Activated CD4-positive, alpha-beta T cell treated with anti-CD3 and anti-CD28 coated beads, Interleukin-2, amount 50 U/mL, for 24 hours (primary cell): ENCODE results near the gene INTS3.
"Not testable (repeated sequence)": the region's sequence is repeated elsewhere in the genome, so short reads cannot be mapped to it uniquely, and the experiment has no call there.

ENCODE experiments used
- DNase-seq, 2 donors: peaks; one replicate each; pipeline ENCODE4 v3.0.0-alpha.2; 2020; ENCODE audit warnings: low read depth in 1 of 2, low spot score in 1 of 2

INTS3 gene

DNA sequence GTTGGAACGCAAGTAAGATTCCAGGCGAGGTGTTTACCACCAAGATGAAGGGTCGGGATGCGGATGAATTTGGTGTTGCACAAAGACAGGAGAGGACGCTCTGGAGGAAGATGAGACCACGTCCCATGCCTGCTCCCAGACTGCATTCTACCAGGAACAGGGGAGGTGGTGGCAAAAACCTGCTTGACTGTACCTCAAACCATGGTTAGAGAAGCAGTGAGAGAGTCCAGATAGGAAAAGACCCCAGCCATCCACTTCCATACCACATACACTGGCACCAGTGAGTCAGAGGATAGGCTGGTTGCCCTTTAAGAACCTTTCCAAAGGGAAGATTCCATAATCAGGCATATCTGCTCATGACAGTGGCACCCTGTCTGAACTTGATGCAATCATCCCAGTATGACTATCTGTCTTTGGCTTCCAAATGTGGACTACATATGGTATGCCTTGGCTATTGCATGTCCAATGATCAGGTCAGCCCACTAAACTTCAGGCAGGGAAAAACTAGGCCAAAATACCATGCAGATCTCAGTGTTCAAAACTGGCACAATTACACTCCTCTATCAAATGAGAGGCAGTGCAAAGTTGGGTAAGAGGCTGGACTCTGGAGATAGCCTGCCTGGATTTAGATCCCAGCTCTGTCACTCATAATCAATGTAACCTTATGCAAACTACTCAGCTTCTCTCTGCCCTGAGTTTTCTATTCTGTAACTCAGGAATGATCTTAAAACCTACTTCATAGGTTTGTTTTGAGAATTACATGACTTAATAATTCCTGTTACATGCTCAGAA, 28.7 kb upstream of the INTS3 start:
- no peak for DNase-seq

DNA sequence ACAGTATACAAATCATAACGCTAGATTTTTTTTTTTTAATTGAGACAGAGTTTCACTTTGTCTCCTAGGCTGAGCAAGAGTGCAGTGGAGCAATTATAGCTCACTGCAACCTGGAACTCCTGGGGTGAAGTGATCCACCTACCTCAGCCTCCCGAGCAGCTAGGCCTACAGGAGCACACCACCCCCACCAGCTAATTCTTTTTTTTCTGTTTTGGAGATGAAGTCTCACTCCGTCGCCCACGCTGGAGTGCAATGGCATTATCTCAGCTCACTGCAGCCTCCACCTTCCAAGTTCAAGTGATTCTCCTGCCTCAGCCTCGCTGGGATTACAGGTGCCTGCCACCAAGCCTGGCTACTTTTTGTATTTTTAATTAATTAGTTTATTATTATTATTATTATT, 28.1 kb upstream of the INTS3 start:
- DNase-seq, result no peak

GRCh38 chr1:153705484-153705883, 22.4 kb upstream of the INTS3 start:
- no peak for DNase-seq

- no peak for DNase-seq
Measured at GRCh38 chr1:153711026-153711425, 16.8 kb upstream of the INTS3 start.

DNA sequence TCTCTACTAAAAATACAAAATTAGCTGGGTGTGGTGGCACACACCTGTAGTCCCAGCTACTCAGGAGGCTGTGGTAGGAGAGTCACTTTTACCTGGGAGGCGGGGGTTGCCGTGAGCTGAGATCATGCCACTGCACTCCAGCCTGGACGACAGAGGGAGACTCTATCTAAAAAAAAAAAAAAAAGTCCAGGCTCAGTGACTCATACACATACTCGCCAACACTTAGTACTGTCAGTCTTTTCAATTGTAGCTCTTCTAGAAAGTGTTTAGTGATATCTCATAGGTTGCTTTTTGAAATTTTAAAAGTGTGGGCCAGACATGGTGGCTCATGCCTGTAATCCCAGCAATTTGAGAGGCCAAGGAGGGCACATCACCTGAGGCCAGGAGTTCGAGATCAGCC, 11.6 kb upstream of the INTS3 start:
- DNase-seq, result not testable (repeated sequence)

GRCh38 chr1:153717330-153717729, 10.5 kb upstream of the INTS3 start:
- no peak for DNase-seq

DNA sequence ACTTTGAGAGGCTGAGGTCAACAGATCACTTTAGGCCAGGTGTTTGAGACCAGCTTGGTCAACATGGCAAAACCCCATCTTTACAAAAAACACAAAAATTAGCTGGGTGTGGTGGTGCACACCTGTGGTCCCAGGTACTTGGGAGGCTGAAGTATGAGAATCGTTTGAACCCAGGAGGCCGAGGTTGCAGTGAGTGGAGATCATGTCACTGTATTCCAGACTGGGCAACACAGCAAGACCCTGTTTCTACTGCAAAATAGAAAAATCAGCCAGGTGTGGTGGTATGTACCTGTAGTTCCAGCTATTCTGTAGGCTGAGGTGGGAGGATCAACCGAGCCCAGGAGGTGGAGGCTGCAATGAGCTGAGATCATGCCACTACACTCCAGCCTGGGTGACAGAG, 4.2 kb upstream of the INTS3 start:
- DNase-seq, result no peak

GRCh38 chr1:153724634-153725033, 3.2 kb upstream of the INTS3 start:
- DNase-seq, result not testable (repeated sequence)

- peak; percentile 12 for DNase-seq
Measured at GRCh38 chr1:153728305-153729066, 636 bp downstream of the INTS3 start.

- DNase-seq, result no peak
Measured at GRCh38 chr1:153730468-153730988, 2.7 kb downstream of the INTS3 start.

GRCh38 chr1:153733970-153734369, 6.1 kb downstream of the INTS3 start:
- DNase-seq, result no peak

DNA sequence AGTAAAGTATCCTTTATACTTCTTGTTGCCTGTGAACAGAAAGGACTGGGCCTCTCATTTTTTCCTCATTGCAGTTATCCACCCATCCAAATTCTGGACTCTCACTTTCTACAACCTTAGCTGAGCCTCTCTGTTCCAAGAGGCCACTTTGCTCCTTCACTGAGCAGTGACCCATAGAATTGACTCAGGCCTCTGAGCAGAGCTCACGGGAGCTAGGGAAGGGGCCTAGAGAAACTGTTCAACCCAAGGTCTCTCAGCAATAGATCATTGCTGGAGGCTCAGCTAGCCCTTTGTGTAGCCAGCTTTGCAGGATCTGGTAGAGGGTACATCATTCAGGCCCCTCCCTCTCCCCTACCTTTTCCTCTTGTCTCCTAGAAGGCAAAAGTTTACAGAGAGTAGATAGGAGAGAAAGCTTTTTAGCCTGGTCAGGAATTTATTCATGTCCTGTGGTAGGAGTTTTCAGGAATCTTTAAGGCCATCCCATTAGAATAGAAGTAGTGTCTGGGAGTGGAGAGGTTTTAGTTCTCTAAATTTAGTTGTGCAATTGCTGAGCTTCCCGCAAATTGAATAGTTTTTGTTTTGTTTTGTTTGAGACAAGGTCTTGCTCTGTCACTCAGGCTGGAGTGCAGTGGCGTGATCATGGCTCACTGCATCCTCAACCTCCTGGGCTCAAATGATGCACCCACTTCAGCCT, 6.7 kb downstream of the INTS3 start:
- DNase-seq, result no peak

GRCh38 chr1:153735090-153735420, 7.2 kb downstream of the INTS3 start:
- no peak for DNase-seq

DNA sequence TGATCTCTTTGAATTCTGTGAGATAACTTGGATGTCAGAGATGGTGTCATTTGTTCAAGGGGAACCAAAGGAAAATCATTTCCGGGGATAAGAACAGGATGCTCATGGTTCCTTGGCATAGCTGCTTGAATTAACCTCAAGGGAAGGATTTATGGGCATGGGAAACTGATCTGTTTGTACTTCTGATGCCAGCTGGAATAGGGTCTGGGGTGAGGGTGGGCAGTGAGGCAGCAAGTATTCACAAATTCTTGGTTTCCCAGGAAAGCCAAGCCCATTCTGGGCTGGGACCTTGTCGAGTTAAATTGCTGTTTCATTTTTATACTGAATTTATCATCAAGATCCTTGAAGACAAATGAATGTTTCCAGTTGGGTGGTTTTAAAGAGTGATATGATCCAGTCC, 14.1 kb downstream of the INTS3 start:
- no peak for DNase-seq

DNA sequence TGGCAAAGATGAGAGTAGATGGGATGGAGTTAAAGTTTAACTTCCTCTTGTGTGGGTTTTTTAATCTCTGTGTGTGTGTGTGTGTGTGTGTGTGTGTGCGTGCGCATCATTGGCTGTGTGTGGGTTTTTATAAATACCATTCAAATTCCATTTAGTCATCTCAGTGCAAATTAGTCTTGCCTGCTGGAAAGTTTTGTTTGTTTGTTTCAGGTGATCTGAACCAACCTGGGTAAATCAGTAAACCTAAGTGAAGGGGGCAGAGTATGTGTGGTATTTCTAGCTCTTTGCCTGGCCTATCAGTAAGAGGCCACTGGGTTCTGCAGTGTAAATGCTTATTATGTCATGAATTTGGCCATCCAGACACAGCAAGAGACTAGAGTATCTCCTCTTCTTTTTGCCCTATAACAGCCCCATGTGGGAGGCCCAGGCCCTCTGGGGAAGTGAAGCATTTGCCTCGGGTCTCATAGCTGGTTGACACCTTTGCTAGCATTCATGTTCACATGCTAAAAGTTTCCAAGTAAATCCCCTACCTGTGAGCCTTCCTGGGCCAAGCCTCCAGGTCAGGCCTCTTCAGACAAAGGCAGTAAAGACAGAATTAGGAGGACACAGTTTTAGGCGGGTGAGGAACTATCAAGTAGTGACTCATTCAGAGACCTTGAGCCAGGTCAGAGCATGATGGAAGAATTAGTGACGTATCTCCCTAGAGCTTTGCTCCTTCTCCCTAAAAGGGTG, 14.7 kb downstream of the INTS3 start:
- DNase-seq, result no peak

- no peak for DNase-seq
Measured at GRCh38 chr1:153745417-153745816, 17.6 kb downstream of the INTS3 start.

GRCh38 chr1:153746174-153746573, 18.3 kb downstream of the INTS3 start:
- no peak for DNase-seq

GRCh38 chr1:153748903-153749302, 21.1 kb downstream of the INTS3 start:
- DNase-seq, result no peak

- peak; percentile 50 to 74 for DNase-seq
Measured at GRCh38 chr1:153749408-153750005, 21.7 kb downstream of the INTS3 start.

- no peak for DNase-seq
Measured at GRCh38 chr1:153750026-153750995, 22.5 kb downstream of the INTS3 start.
